Measurements from ENCODE around the gene KCNH1. TPM values are rescaled to one million over a fixed set of nuclear protein-coding genes. Genes with fewer than 3 reads are reported as not detected.

KCNH1 gene
- total and polyA plus RNA-seq, 10 donors: not detected

GRCh38 chr1:210731597-210731996 is 402.4 kb downstream of the KCNH1 start:
- intact Hi-C loops (cut with DNase I; ENCODE audit: low total_unique reads): no loop called here
- H3K27me3 ChIP-seq (replicated peaks in 1 of 7): peaks cover 0 to under 1% (median 0%) of the 10 kb centered on the region in 7 donors
- no peak for TF ChIP-seq POLR2A (IDR thresholded peaks at IDR 0.05)
- no peak for TF ChIP-seq CTCF (IDR thresholded peaks at IDR 0.05 in 8 of 11, conservative IDR thresholded peaks at IDR 0.05 in 3 of 11)
- no peak for TF ChIP-seq POLR2AphosphoS5 (IDR thresholded peaks at IDR 0.05)
- H3K4me1 ChIP-seq: no peaks in the 10 kb centered on the region
- 79 to 97% (median 91%) methylated on average over 2 of the region's 2 CpGs for WGBS, 5 donors
- H3K9me3 ChIP-seq: no peaks in the 10 kb centered on the region
- no peak for DNase-seq
- no peaks in the 10 kb centered on the region for H3K36me3 ChIP-seq
- H3K4me3 ChIP-seq: no peak overlapping the region
- H3K27ac ChIP-seq: no peak overlapping the region

- WGBS, 5 donors: 85 to 95% (median 92%) methylated on average over 2 of the region's 2 CpGs
- Histone ChIP-seq H3K4me3 (no peak overlapping the region), H3K36me3 (no peaks in the 10 kb centered on the region), H3K27me3 (replicated peaks in 1 of 7) (peaks cover 0 to 4% (median 0%) of the 10 kb centered on the region in 7 donors), H3K4me1 (no peaks in the 10 kb centered on the region), H3K27ac (no peak overlapping the region), H3K9me3 (no peaks in the 10 kb centered on the region)
- TF ChIP-seq POLR2A (IDR thresholded peaks at IDR 0.05): no peak
- TF ChIP-seq POLR2AphosphoS5 (IDR thresholded peaks at IDR 0.05): no peak
- TF ChIP-seq CTCF (IDR thresholded peaks at IDR 0.05 in 8 of 11, conservative IDR thresholded peaks at IDR 0.05 in 3 of 11): no peak
- DNase-seq: no peak
- intact Hi-C loops (cut with DNase I; ENCODE audit: low total_unique reads): no loop called here
These were observed 402.8 kb downstream of the KCNH1 start for GRCh38 chr1:210731193-210731592.

- no peaks in the 10 kb centered on the region for H3K9me3 ChIP-seq
- H3K36me3 ChIP-seq: no peaks in the 10 kb centered on the region
- H3K4me1 ChIP-seq: no peaks in the 10 kb centered on the region
- intact Hi-C loops (cut with DNase I; ENCODE audit: low total_unique reads): no loop called here
- H3K4me3 ChIP-seq: no peak overlapping the region
- no peak overlapping the region for H3K27ac ChIP-seq
- TF ChIP-seq POLR2A (IDR thresholded peaks at IDR 0.05) (no peak), POLR2AphosphoS5 (IDR thresholded peaks at IDR 0.05) (no peak), CTCF (IDR thresholded peaks at IDR 0.05 in 8 of 11, conservative IDR thresholded peaks at IDR 0.05 in 3 of 11) (no peak)
- no peak for DNase-seq
- H3K27me3 ChIP-seq (replicated peaks in 1 of 7): peaks cover 0 to 6% (median 0%) of the 10 kb centered on the region in 7 donors
- WGBS, 5 donors: 51 to 82% (median 57%) methylated on average over 1 of the region's 1 CpG
These were observed 403.9 kb downstream of the KCNH1 start for GRCh38 chr1:210730023-210730422.

- intact Hi-C loops (cut with DNase I; ENCODE audit: low total_unique reads): no loop called here
- no peak for DNase-seq
- no peak overlapping the region for H3K27ac ChIP-seq
- no peaks in the 10 kb centered on the region for H3K4me1 ChIP-seq
- H3K27me3 ChIP-seq (replicated peaks in 1 of 7): peaks cover 0 to 6% (median 0%) of the 10 kb centered on the region in 7 donors
- no peak for TF ChIP-seq POLR2AphosphoS5 (IDR thresholded peaks at IDR 0.05)
- no peak for TF ChIP-seq CTCF (IDR thresholded peaks at IDR 0.05 in 8 of 11, conservative IDR thresholded peaks at IDR 0.05 in 3 of 11)
- no peak for TF ChIP-seq POLR2A (IDR thresholded peaks at IDR 0.05)
- no peak overlapping the region for H3K4me3 ChIP-seq
- 69 to 84% (median 76%) methylated on average over 4 of the region's 4 CpGs for WGBS, 5 donors
- no peaks in the 10 kb centered on the region for H3K36me3 ChIP-seq
- H3K9me3 ChIP-seq: no peaks in the 10 kb centered on the region
These were observed 405.4 kb downstream of the KCNH1 start for GRCh38 chr1:210728437-210729149.
